HEK293 (cell line): ENCODE measurements around the gene CTIF.

ENCODE experiments used
- CTCF ChIA-PET: fragments of 350-600 bp; formaldehyde crosslinking; extraction: SDS; loops from one replicate; lab custom pipeline; 2021; ENCODE audit warnings: antibody characterized with exemption; lab: Yijun Ruan, JAX
- POLR2A ChIA-PET: fragments of 300-600 bp; formaldehyde crosslinking; extraction: SDS; loops from one replicate; lab custom pipeline; 2020; ENCODE audit warnings: antibody characterized with exemption, inconsistent platforms; lab: Yijun Ruan, JAX
- H3K27ac ChIP-seq: fragments of 200-500 bp; sonication (Bioruptor generic); 2 replicates; pipeline ENCODE4 v1.5.1; 2014; ENCODE audit warnings: low read depth, low read length, control low read depth, inconsistent platforms; ENCODE audit errors: extremely low read depth
- H3K36me3 ChIP-seq, 2 experiments: fragments of 200-500 bp in 1 of 2; sonication (Bioruptor generic) in 1 of 2; 1 replicate in 1 of 2; 2 replicates in 1 of 2; pipeline ENCODE4 v1.5.1; 2014 to 2017; ENCODE audit warnings: inconsistent platforms in 2 of 2, low read length in 2 of 2; ENCODE audit not compliant: control insufficient read depth in 2 of 2, insufficient read depth in 1 of 2
- H3K4me1 ChIP-seq: fragments of 200-500 bp; sonication (Bioruptor generic); 2 replicates; pipeline ENCODE4 v1.5.1; 2014; ENCODE audit warnings: mild to moderate bottlenecking, low read length, inconsistent platforms; ENCODE audit not compliant: control insufficient read depth, insufficient read depth
- H3K4me3 ChIP-seq: 2 replicates; pipeline ENCODE4 v1.5.1; 2011; ENCODE audit warnings: low read depth, mild to moderate bottlenecking, control low read depth, low read length, moderate library complexity
- H3K9me3 ChIP-seq: fragments of 200-500 bp; sonication (Bioruptor generic); 2 replicates; pipeline ENCODE4 v1.5.1; 2014; ENCODE audit warnings: low read depth, low read length, inconsistent platforms; ENCODE audit not compliant: control insufficient read depth, insufficient read depth
- PBX3 ChIP-seq: sonication (generic); formaldehyde crosslinking; IDR thresholded peaks from 2 replicates; pipeline ENCODE4 v1.8.1; 2022; ENCODE audit warnings: mild to moderate bottlenecking, moderate library complexity, missing genetic modification reagents
- TCF7L2 ChIP-seq: IDR thresholded peaks from 2 replicates; pipeline ENCODE4 v1.6.1; 2011; ENCODE audit warnings: low read depth, mild to moderate bottlenecking, inconsistent platforms, low read length, moderate library complexity, borderline replicate concordance
- TRIM28 ChIP-seq: IDR thresholded peaks from 2 replicates; pipeline ENCODE4 v1.6.1; 2011; ENCODE audit warnings: low read length, control low read depth, borderline replicate concordance
- ZEB2 ChIP-seq: fragments of 450-650 bp; formaldehyde crosslinking; IDR thresholded peaks from 2 replicates; pipeline ENCODE4 v1.5.1; 2016; ENCODE audit warnings: missing biosample characterization, missing genetic modification characterization
- ZFP41 ChIP-seq: fragments of 450-650 bp; formaldehyde crosslinking; IDR thresholded peaks from 2 replicates; pipeline ENCODE4 v1.5.1; 2016; ENCODE audit warnings: missing biosample characterization, missing genetic modification characterization, borderline replicate concordance
- ZNF146 ChIP-seq: fragments of 450-650 bp; formaldehyde crosslinking; IDR thresholded peaks from 2 replicates; pipeline ENCODE4 v1.5.1; 2016; ENCODE audit warnings: missing biosample characterization, missing genetic modification characterization
- ZNF16 ChIP-seq: fragments of 450-650 bp; formaldehyde crosslinking; IDR thresholded peaks from 2 replicates; pipeline ENCODE4 v1.5.1; 2016; ENCODE audit warnings: low read depth, missing biosample characterization, missing genetic modification characterization
- ZNF174 ChIP-seq: fragments of 450-650 bp; formaldehyde crosslinking; IDR thresholded peaks from 2 replicates; pipeline ENCODE4 v1.5.0; 2017; ENCODE audit warnings: missing biosample characterization, mild to moderate bottlenecking, missing genetic modification characterization
- ZNF184 ChIP-seq: fragments of 450-650 bp; IDR thresholded peaks from 2 replicates; pipeline ENCODE4 v1.5.1; 2018; ENCODE audit warnings: missing biosample characterization, mild to moderate bottlenecking, missing genetic modification characterization
- ZNF302 ChIP-seq: fragments of 450-650 bp; formaldehyde crosslinking; IDR thresholded peaks from 2 replicates; pipeline ENCODE4 v1.5.1; 2016; ENCODE audit warnings: missing biosample characterization, missing genetic modification characterization, low read depth
- ZNF324 ChIP-seq: fragments of 450-650 bp; formaldehyde crosslinking; IDR thresholded peaks from 2 replicates; pipeline ENCODE4 v1.5.1; 2016; ENCODE audit warnings: missing biosample characterization, missing genetic modification characterization
- ZNF354C ChIP-seq: fragments of 450-650 bp; formaldehyde crosslinking; IDR thresholded peaks from 2 replicates; pipeline ENCODE4 v1.5.1; 2016; ENCODE audit warnings: missing biosample characterization, missing genetic modification characterization, low read depth, borderline replicate concordance
- ZNF510 ChIP-seq: fragments of 450-650 bp; formaldehyde crosslinking; IDR thresholded peaks from 2 replicates; pipeline ENCODE4 v1.5.1; 2018; ENCODE audit warnings: mild to moderate bottlenecking, missing genetic modification characterization, missing biosample characterization; ENCODE audit not compliant: insufficient replicate concordance
- ZNF521 ChIP-seq: fragments of 450-650 bp; formaldehyde crosslinking; IDR thresholded peaks from 2 replicates; pipeline ENCODE4 v1.5.1; 2017; ENCODE audit warnings: missing biosample characterization, mild to moderate bottlenecking, missing genetic modification characterization
- ZNF549 ChIP-seq: fragments of 450-650 bp; IDR thresholded peaks from 2 replicates; pipeline ENCODE4 v1.5.1; 2018; ENCODE audit warnings: missing biosample characterization, missing genetic modification characterization, mild to moderate bottlenecking, inconsistent platforms, moderate library complexity
- ZNF580 ChIP-seq: fragments of 450-650 bp; formaldehyde crosslinking; IDR thresholded peaks from 2 replicates; pipeline ENCODE4 v1.5.1; 2016; ENCODE audit warnings: missing biosample characterization, missing genetic modification characterization
- ZNF624 ChIP-seq: fragments of 450-650 bp; formaldehyde crosslinking; IDR thresholded peaks from 2 replicates; pipeline ENCODE4 v1.5.1; 2017; ENCODE audit warnings: missing biosample characterization, missing genetic modification characterization
- ZNF664 ChIP-seq: fragments of 450-650 bp; formaldehyde crosslinking; IDR thresholded peaks from 2 replicates; pipeline ENCODE4 v1.5.1; 2016; ENCODE audit warnings: missing biosample characterization, missing genetic modification characterization
- ZNF677 ChIP-seq: fragments of 450-650 bp; IDR thresholded peaks from 2 replicates; pipeline ENCODE4 v1.5.0; 2018; ENCODE audit warnings: missing biosample characterization, mild to moderate bottlenecking, missing genetic modification characterization, moderate library complexity
- ZNF792 ChIP-seq: fragments of 450-650 bp; formaldehyde crosslinking; IDR thresholded peaks from 2 replicates; pipeline ENCODE4 v1.5.1; 2016; ENCODE audit warnings: missing biosample characterization, missing genetic modification characterization
- ZSCAN4 ChIP-seq: fragments of 450-650 bp; formaldehyde crosslinking; IDR thresholded peaks from 2 replicates; pipeline ENCODE4 v1.5.1; 2017; ENCODE audit warnings: missing biosample characterization, missing genetic modification characterization

The CTIF gene

GRCh38 chr18:48531908-48532307 is 6.9 kb upstream of the CTIF start:
- no peaks in the 10 kb centered on the region for H3K36me3 ChIP-seq
- CTCF ChIA-PET, result interaction anchor here (0.6 to 1.5 kb wide), 3 partner anchors 29 to 56 kb away, joined by 3 to 4 read pairs (median 3); no protein-coding TSS in a partner anchor
- H3K4me3 ChIP-seq, result no peak overlapping the region
- no peak overlapping the region for H3K27ac ChIP-seq
- no peaks in the 10 kb centered on the region for H3K4me1 ChIP-seq
- TF ChIP-seq ZNF174, result no peak
- no peak for TF ChIP-seq ZNF792 (tag by site-specific recombination)
- TF ChIP-seq ZNF580 (tag by site-specific recombination), result no peak
- POLR2A ChIA-PET, result no interaction called here
- no peaks in the 10 kb centered on the region for H3K9me3 ChIP-seq

GRCh38 chr18:48533340-48534070 is 5.3 kb upstream of the CTIF start:
- Histone ChIP-seq H3K36me3 (no peaks in the 10 kb centered on the region), H3K9me3 (no peaks in the 10 kb centered on the region), H3K4me3 (no peak overlapping the region), H3K27ac (no peak overlapping the region), H3K4me1 (no peaks in the 10 kb centered on the region)
- TF ChIP-seq ZNF664 (tag by site-specific recombination) (peak; percentile 43; the same call in 1 of the 2 replicates), ZNF324 (tag by site-specific recombination) (no peak)
- CTCF ChIA-PET, result interaction anchor here (0.6 kb wide), 2 partner anchors 143 to 956 kb away, joined by 3 to 5 read pairs; no protein-coding TSS in a partner anchor
- POLR2A ChIA-PET, result no interaction called here

GRCh38 chr18:48534364-48534763 is 4.5 kb upstream of the CTIF start:
- no peak for TF ChIP-seq PBX3 (CRISPR knock-in tag)
- no peak for TF ChIP-seq ZNF549
- no peak for TF ChIP-seq ZNF521
- TF ChIP-seq TCF7L2, result no peak
- TF ChIP-seq ZNF677 (tag by site-specific recombination), result no peak
- TF ChIP-seq ZNF146 (tag by site-specific recombination), result no peak
- TF ChIP-seq ZNF510, result no peak
- TF ChIP-seq ZNF354C (tag by site-specific recombination), result no peak
- no peak for TF ChIP-seq ZNF16 (tag by site-specific recombination)
- no peak for TF ChIP-seq ZEB2 (tag by site-specific recombination)
- TF ChIP-seq ZNF624, result no peak
- TF ChIP-seq ZSCAN4 (tag by site-specific recombination), result no peak
- TF ChIP-seq ZNF302 (tag by site-specific recombination), result no peak
- no peak for TF ChIP-seq ZFP41 (tag by site-specific recombination)
- TF ChIP-seq TRIM28, result no peak
- no peak for TF ChIP-seq ZNF184 (tag by site-specific recombination)
- Histone ChIP-seq H3K4me1 (no peaks in the 10 kb centered on the region), H3K27ac (no peak overlapping the region), H3K9me3 (no peaks in the 10 kb centered on the region), H3K4me3 (no peak overlapping the region), H3K36me3 (no peaks in the 10 kb centered on the region)
- POLR2A ChIA-PET, result no interaction called here
- CTCF ChIA-PET, result interaction anchor here (1.1 kb wide), 1 partner anchor 59 kb away, joined by 3 read pairs; no protein-coding TSS in a partner anchor
